GM12878 (cell line): ENCODE data around the gene DGKI. TPM values are rescaled to one million over a fixed set of nuclear protein-coding genes. Genes with fewer than 3 reads are reported as not detected.

Experiments
- ATAC-seq: fragments of 200-7000 bp; cut with Tn5 transposase; 3 replicates; pipeline ENCODE4 v1.9.1; 2020; ENCODE audit warnings: mild to moderate bottlenecking, moderate library complexity
- BruUV-seq: library from RNA; stranded (reverse); fragments of 400-500 nt; replicated peaks from 2 replicates; lab custom pipeline; 2021; lab: Mats Ljungman, UMichigan
- CTCF ChIA-PET: fragments of 300-600 bp; sonication (Branson Sonifier 250); formaldehyde crosslinking; extraction: SDS; loops from one replicate; lab custom pipeline; 2021; ENCODE audit warnings: inconsistent platforms; lab: Yijun Ruan, JAX
- POLR2A ChIA-PET: fragments of 350-600 bp; formaldehyde crosslinking; extraction: SDS; loops from one replicate; lab custom pipeline; 2021; ENCODE audit warnings: inconsistent platforms; lab: Charles Lee
- RAD21 ChIA-PET: fragments of 300-600 bp; sonication (Branson Sonifier 250); formaldehyde crosslinking; loops from one replicate; lab custom pipeline; 2023; ENCODE audit warnings: antibody characterized with exemption; ENCODE audit not compliant: unreplicated experiment; lab: Charles Lee
- SMC1A ChIA-PET: fragments of 300-600 bp; sonication (Branson Sonifier 250); formaldehyde crosslinking; loops from one replicate; lab custom pipeline; 2023; ENCODE audit not compliant: unreplicated experiment, uncharacterized antibody; lab: Charles Lee
- DNase-seq: peaks from one replicate; pipeline ENCODE4 v3.0.0-alpha.2; 2011; ENCODE audit warnings: low read depth, low spot score
- FAIRE-seq: peaks from 3 replicates; lab custom pipeline; 2011; peaks lifted over from hg19 to GRCh38; lab: Jason Lieb, UNC
- H2AFZ ChIP-seq: 2 replicates; pipeline ENCODE4 v1.6.0; 2011; ENCODE audit warnings: low read depth, low read length, control low read depth; ENCODE audit not compliant: control insufficient read depth
- H3K27ac ChIP-seq: 2 replicates; pipeline ENCODE4 v1.5.1; 2011; ENCODE audit warnings: control low read depth; ENCODE audit not compliant: control insufficient read depth, insufficient read depth
- H3K27me3 ChIP-seq, 2 experiments: replicated peaks in 1 of 2; 2 replicates each; pipeline versions ENCODE4 v1.6.0 to v1.6.1; 2011; ENCODE audit warnings: low read length in 1 of 2; ENCODE audit not compliant: control insufficient read depth in 2 of 2, insufficient read depth in 2 of 2
- H3K36me3 ChIP-seq, 2 experiments: 2 replicates each; pipeline ENCODE4 v1.5.1; 2011; ENCODE audit warnings: low read length in 1 of 2; ENCODE audit not compliant: control insufficient read depth in 2 of 2, insufficient read depth in 2 of 2
- H3K4me1 ChIP-seq: 2 replicates; pipeline ENCODE4 v1.6.1; 2011; ENCODE audit warnings: mild to moderate bottlenecking, low read length, moderate library complexity, mixed read lengths; ENCODE audit not compliant: control insufficient read depth, insufficient read depth
- H3K4me2 ChIP-seq: 2 replicates; pipeline ENCODE4 v1.6.0; 2011; ENCODE audit warnings: control low read depth; ENCODE audit not compliant: control insufficient read depth, insufficient read depth
- H3K4me3 ChIP-seq: fragments of 200-600 bp; sonication (generic); 2 replicates; pipeline ENCODE4 v1.5.1; 2016
- H3K79me2 ChIP-seq: 2 replicates; pipeline ENCODE4 v1.6.0; 2011; ENCODE audit warnings: low read length; ENCODE audit not compliant: control insufficient read depth, insufficient read depth
- H3K9ac ChIP-seq: 2 replicates; pipeline ENCODE4 v1.8.0; 2011; ENCODE audit warnings: low read length, control low read depth, mixed read lengths; ENCODE audit not compliant: control insufficient read depth, insufficient read depth
- H3K9me3 ChIP-seq: replicated peaks from 3 replicates; pipeline ENCODE4 v1.5.1; 2011; ENCODE audit warnings: mild to moderate bottlenecking, low read length; ENCODE audit not compliant: control insufficient read depth, insufficient read depth
- H4K20me1 ChIP-seq: 2 replicates; pipeline ENCODE4 v1.6.0; 2011; ENCODE audit not compliant: control insufficient read depth, insufficient read depth
- ATF2 ChIP-seq: IDR thresholded peaks from 2 replicates; pipeline ENCODE4 v1.6.1; 2012; ENCODE audit warnings: low read length, inconsistent platforms
- ATF3 ChIP-seq: IDR thresholded peaks from 2 replicates; pipeline ENCODE4 v1.6.1; 2011; ENCODE audit warnings: low read depth, mild to moderate bottlenecking, low read length, moderate library complexity, borderline replicate concordance; ENCODE audit errors: extremely low read depth
- EED ChIP-seq: sonication (generic); IDR thresholded peaks from 2 replicates; pipeline ENCODE4 v1.6.1; 2016; ENCODE audit warnings: antibody characterized with exemption, low read depth
- FOXK2 ChIP-seq: fragments of 450-650 bp; IDR thresholded peaks from 2 replicates; pipeline ENCODE4 v1.6.1; 2017; ENCODE audit warnings: mild to moderate bottlenecking, moderate library complexity
- HSF1 ChIP-seq: fragments of 150-350 bp; IDR thresholded peaks from 2 replicates; pipeline ENCODE4 v1.6.1; 2014; ENCODE audit warnings: mild to moderate bottlenecking, low read depth, low read length
- KDM1A ChIP-seq: fragments of 200-600 bp; sonication (generic); IDR thresholded peaks from 2 replicates; pipeline ENCODE4 v1.6.1; 2016; ENCODE audit warnings: borderline replicate concordance
- LARP7 ChIP-seq: fragments of 450-650 bp; IDR thresholded peaks from 2 replicates; pipeline ENCODE4 v1.6.1; 2017; ENCODE audit warnings: mild to moderate bottlenecking
- MLLT1 ChIP-seq: fragments of 450-650 bp; IDR thresholded peaks from 2 replicates; pipeline ENCODE4 v1.6.1; 2016; ENCODE audit warnings: mild to moderate bottlenecking
- NFIC ChIP-seq: IDR thresholded peaks from 2 replicates; pipeline ENCODE4 v1.6.1; 2012; ENCODE audit warnings: low read depth, mild to moderate bottlenecking, inconsistent platforms, low read length, moderate library complexity
- NFXL1 ChIP-seq: fragments of 450-650 bp; IDR thresholded peaks from 2 replicates; pipeline ENCODE4 v1.6.1; 2017; ENCODE audit warnings: antibody characterized with exemption, mild to moderate bottlenecking, borderline replicate concordance
- SP1 ChIP-seq: IDR thresholded peaks from one replicate; pipeline ENCODE4 v1.6.1; 2011; ENCODE audit warnings: low read depth, low read length
- ZBTB33 ChIP-seq: fragments of 450-650 bp; IDR thresholded peaks from 2 replicates; pipeline ENCODE4 v1.6.1; 2017; ENCODE audit warnings: mild to moderate bottlenecking
- WGBS: methylation state at CpG from one replicate; pipeline ENCODE4 v1.1.6; 2016; ENCODE audit warnings: low lambda C conversion rate; ENCODE audit not compliant: insufficient replicate concordance, insufficient coverage; ENCODE audit errors: missing lambda C conversion rate; 5-methylcytosine and 5-hydroxymethylcytosine counted together
- in situ Hi-C: fragments of 300-500 bp; cut with MboI; formaldehyde crosslinking; loops from 9 replicates; pipeline ENCODE4 v1.14.3; 2018; ENCODE audit warnings: mixed read lengths
- intact Hi-C: fragments of 100-400 bp; cut with micrococcal nuclease; formaldehyde crosslinking; loops from one replicate; pipeline ENCODE4 v1.14.2; 2022; ENCODE audit not compliant: unreplicated experiment
- polyA plus RNA-seq, 11 experiments: library from polyadenylated mRNA; depleted of rRNA in 4 of 11; unstranded in 6 of 11; stranded (reverse) in 5 of 11; fragments of >200 nt; fragmentation: Nextera tagmentation in 4 of 11; fragmentation: Illumina TruSeq in 1 of 11; extraction: Ambion mirVana in 4 of 11; extraction: Trizol in 1 of 11; gene quantifications; 1 replicate in 1 of 11; 2 replicates in 10 of 11; pipeline versions ENCODE4 v1.2.1 to v1.2.3, GENCODE V29; 2011 to 2016; ENCODE audit warnings: inconsistent platforms in 2 of 11, missing spikeins in 2 of 11, low read depth in 1 of 11
- total RNA-seq, 4 experiments: library from RNA; depleted of rRNA in 3 of 4; stranded (reverse); fragments of >200 nt in 3 of 4; fragmentation: Illumina TruSeq in 1 of 4; extraction: Trizol in 1 of 4; gene quantifications; 2 replicates each; pipeline versions ENCODE4 v1.2.1 to v1.2.3, GENCODE V29; 2013 to 2021

Gene DGKI
- total and polyA plus RNA-seq, 10 of the 15 experiments (the other 5 are each of a cell fraction or from before 2014, with no cell fraction given): 10.4 to 37.1 (median 22.1) TPM

GRCh38 chr7:137404660-137405317 lies 442.0 kb downstream of the DGKI start:
- no peaks in the 10 kb centered on the region for H3K79me2 ChIP-seq
- H3K36me3 ChIP-seq: no peaks in the 10 kb centered on the region
- intact Hi-C loops (no loop called here), in situ Hi-C loops (no loop called here)
- CTCF ChIA-PET: interaction anchor here (0.7 to 1.9 kb wide), 5 partner anchors 10 to 50 kb away, joined by 4 to 6 read pairs (median 4); no protein-coding TSS in a partner anchor
- DNase-seq: no peak
- no peaks in the 10 kb centered on the region for H3K4me1 ChIP-seq
- SMC1A ChIA-PET: interaction anchor here (1.1 to 1.3 kb wide), 3 partner anchors 8 to 48 kb away, joined by 3 to 4 read pairs (median 4); no protein-coding TSS in a partner anchor
- RAD21 ChIA-PET: no interaction called here
- no peak overlapping the region for H3K27ac ChIP-seq
- POLR2A ChIA-PET: no interaction called here
- peak; percentile 58 for ATAC-seq
- no peak overlapping the region for H2AFZ ChIP-seq
- no peak overlapping the region for H3K9ac ChIP-seq
- TF ChIP-seq SP1 (no peak), NFIC (no peak), MLLT1 (no peak), KDM1A (no peak), NFXL1 (no peak), ATF3 (no peak), LARP7 (no peak), ZBTB33 (no peak), EED (no peak), ATF2 (no peak), HSF1 (no peak), FOXK2 (no peak)
- WGBS: 22% methylated on average over 5 of the region's 5 CpGs
- FAIRE-seq: no peak
- no TSS peak for BruUV-seq
- no peaks in the 10 kb centered on the region for H3K9me3 ChIP-seq
- H3K27me3 ChIP-seq: no peaks in the 10 kb centered on the region; a peak in 1 of 4 replicates
- H3K4me3 ChIP-seq: no peak overlapping the region
- H4K20me1 ChIP-seq: no peaks in the 10 kb centered on the region
- no peak overlapping the region for H3K4me2 ChIP-seq
